Omental fat pad (tissue), 4 donors: ENCODE measurements around the gene DIP2C. TPM values are rescaled to one million over a fixed set of nuclear protein-coding genes. Genes with fewer than 3 reads are reported as not detected.
A peak's percentile ranks its signal among the peaks of the same experiment; 100 is the strongest.

Experiments used
- ATAC-seq: fragments of 150-250 bp; one replicate; pipeline ENCODE4 v1.9.1; 2016; ENCODE audit warnings: mild to moderate bottlenecking, moderate library complexity; ENCODE audit not compliant: low FRiP score
- DNase-seq: peaks from one replicate; pipeline ENCODE4 v3.0.0-alpha.2; 2019; ENCODE audit warnings: low spot score
- CTCF ChIP-seq, 3 donors: fragments of 450-650 bp; IDR thresholded peaks; one replicate each; pipeline ENCODE4 v1.5.1; 2016 to 2017; ENCODE audit warnings: antibody characterized with exemption in 3 of 3, mild to moderate bottlenecking in 3 of 3, moderate library complexity in 2 of 3
- total RNA-seq, 4 donors: library from RNA; depleted of rRNA; stranded (reverse); fragments of >200 nt; gene quantifications; one replicate each; pipeline ENCODE4 v1.1.0, GENCODE V29; 2016

DIP2C gene, protein sequence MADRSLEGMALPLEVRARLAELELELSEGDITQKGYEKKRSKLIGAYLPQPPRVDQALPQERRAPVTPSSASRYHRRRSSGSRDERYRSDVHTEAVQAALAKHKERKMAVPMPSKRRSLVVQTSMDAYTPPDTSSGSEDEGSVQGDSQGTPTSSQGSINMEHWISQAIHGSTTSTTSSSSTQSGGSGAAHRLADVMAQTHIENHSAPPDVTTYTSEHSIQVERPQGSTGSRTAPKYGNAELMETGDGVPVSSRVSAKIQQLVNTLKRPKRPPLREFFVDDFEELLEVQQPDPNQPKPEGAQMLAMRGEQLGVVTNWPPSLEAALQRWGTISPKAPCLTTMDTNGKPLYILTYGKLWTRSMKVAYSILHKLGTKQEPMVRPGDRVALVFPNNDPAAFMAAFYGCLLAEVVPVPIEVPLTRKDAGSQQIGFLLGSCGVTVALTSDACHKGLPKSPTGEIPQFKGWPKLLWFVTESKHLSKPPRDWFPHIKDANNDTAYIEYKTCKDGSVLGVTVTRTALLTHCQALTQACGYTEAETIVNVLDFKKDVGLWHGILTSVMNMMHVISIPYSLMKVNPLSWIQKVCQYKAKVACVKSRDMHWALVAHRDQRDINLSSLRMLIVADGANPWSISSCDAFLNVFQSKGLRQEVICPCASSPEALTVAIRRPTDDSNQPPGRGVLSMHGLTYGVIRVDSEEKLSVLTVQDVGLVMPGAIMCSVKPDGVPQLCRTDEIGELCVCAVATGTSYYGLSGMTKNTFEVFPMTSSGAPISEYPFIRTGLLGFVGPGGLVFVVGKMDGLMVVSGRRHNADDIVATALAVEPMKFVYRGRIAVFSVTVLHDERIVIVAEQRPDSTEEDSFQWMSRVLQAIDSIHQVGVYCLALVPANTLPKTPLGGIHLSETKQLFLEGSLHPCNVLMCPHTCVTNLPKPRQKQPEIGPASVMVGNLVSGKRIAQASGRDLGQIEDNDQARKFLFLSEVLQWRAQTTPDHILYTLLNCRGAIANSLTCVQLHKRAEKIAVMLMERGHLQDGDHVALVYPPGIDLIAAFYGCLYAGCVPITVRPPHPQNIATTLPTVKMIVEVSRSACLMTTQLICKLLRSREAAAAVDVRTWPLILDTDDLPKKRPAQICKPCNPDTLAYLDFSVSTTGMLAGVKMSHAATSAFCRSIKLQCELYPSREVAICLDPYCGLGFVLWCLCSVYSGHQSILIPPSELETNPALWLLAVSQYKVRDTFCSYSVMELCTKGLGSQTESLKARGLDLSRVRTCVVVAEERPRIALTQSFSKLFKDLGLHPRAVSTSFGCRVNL (N-terminal part only)
- 10 to 100 TPM; 19.7 to 56.5 (median 31.1) TPM for total RNA-seq

- no peak for DNase-seq
- peak; percentile 94 for ATAC-seq
- no peak for TF ChIP-seq CTCF (IDR thresholded peaks at IDR 0.05)
These were observed at the start of gene DIP2C for GRCh38 chr10:689452-690371. DIP2C (minus strand) TSS chr10:689668; CDS start chr10:689578, 90 bp downstream.

GRCh38 chr10:734481-734880 is 45.0 kb upstream of the DIP2C start:
- no peak for DNase-seq
- TF ChIP-seq CTCF (IDR thresholded peaks at IDR 0.05), result no peak
- ATAC-seq, result no peak

GRCh38 chr10:733086-733485 is 43.6 kb upstream of the DIP2C start:
- no peak for TF ChIP-seq CTCF (IDR thresholded peaks at IDR 0.05)
- ATAC-seq (no peak), DNase-seq (no peak)

GRCh38 chr10:729213-729612 is 39.7 kb upstream of the DIP2C start:
- no peak for TF ChIP-seq CTCF (IDR thresholded peaks at IDR 0.05)
- ATAC-seq, result no peak

GRCh38 chr10:728603-729002 is 39.1 kb upstream of the DIP2C start:
- no peak for TF ChIP-seq CTCF (IDR thresholded peaks at IDR 0.05)
- no peak for ATAC-seq
- no peak for DNase-seq

More at GRCh38 chr10:729213-729612, 39.7 kb upstream of the DIP2C start:
- no peak for DNase-seq
